Loucy (cell line): ENCODE measurements around the gene PRRX1.

ENCODE experiments used
- H2AFZ ChIP-seq: fragments of 200-600 bp; sonication (generic); 2 replicates; pipeline ENCODE4 v1.6.0; 2016; ENCODE audit warnings: antibody characterized with exemption, mild to moderate bottlenecking, low read length, moderate library complexity
- H3F3A ChIP-seq: fragments of 200-600 bp; 2 replicates; pipeline ENCODE4 v1.6.0; 2016; ENCODE audit warnings: antibody characterized with exemption, low read depth, mild to moderate bottlenecking
- H3K27me3 ChIP-seq: fragments of 200-600 bp; sonication (generic); 2 replicates; pipeline ENCODE4 v1.6.1; 2014; ENCODE audit warnings: low read length, mild to moderate bottlenecking; ENCODE audit not compliant: insufficient read depth, poor library complexity, severe bottlenecking
- H3K36me3 ChIP-seq: fragments of 200-600 bp; sonication (generic); 2 replicates; pipeline ENCODE4 v1.6.1; 2016; ENCODE audit warnings: low read length; ENCODE audit not compliant: insufficient read depth
- H3K4me1 ChIP-seq: fragments of 200-600 bp; sonication (generic); 2 replicates; pipeline ENCODE4 v1.5.1; 2014; ENCODE audit warnings: low read length, mild to moderate bottlenecking; ENCODE audit not compliant: insufficient read depth, poor library complexity, severe bottlenecking
- H3K4me2 ChIP-seq: fragments of 200-600 bp; sonication (generic); 2 replicates; pipeline ENCODE4 v1.6.0; 2014; ENCODE audit warnings: antibody characterized with exemption, low read length, low read depth, mild to moderate bottlenecking; ENCODE audit not compliant: poor library complexity, severe bottlenecking
- H3K4me3 ChIP-seq: fragments of 200-600 bp; sonication (generic); 2 replicates; pipeline ENCODE4 v1.5.1; 2014; ENCODE audit warnings: low read length, mild to moderate bottlenecking, mixed read lengths; ENCODE audit not compliant: poor library complexity, severe bottlenecking
- H3K79me2 ChIP-seq: fragments of 200-600 bp; sonication (generic); 2 replicates; pipeline ENCODE4 v1.6.1; 2014; ENCODE audit warnings: low read length; ENCODE audit not compliant: insufficient read depth
- H3K9ac ChIP-seq: fragments of 200-600 bp; sonication (generic); 2 replicates; pipeline ENCODE4 v1.6.0; 2014; ENCODE audit warnings: mild to moderate bottlenecking, low read depth, low read length, moderate library complexity; ENCODE audit not compliant: poor library complexity, severe bottlenecking
- H3K9me2 ChIP-seq: fragments of 200-600 bp; sonication (generic); replicated peaks from 2 replicates; pipeline ENCODE4 v1.6.1; 2016; ENCODE audit warnings: low read depth, low read length, mixed read lengths
- H3K9me3 ChIP-seq: fragments of 200-600 bp; sonication (generic); 2 replicates; pipeline ENCODE4 v1.6.1; 2014; ENCODE audit warnings: mild to moderate bottlenecking, antibody characterized with exemption, low read length, low read depth; ENCODE audit not compliant: insufficient read depth
- H4K20me1 ChIP-seq: fragments of 200-600 bp; sonication (generic); 2 replicates; pipeline ENCODE4 v1.6.0; 2014; ENCODE audit warnings: antibody characterized with exemption, low read length, mild to moderate bottlenecking; ENCODE audit not compliant: insufficient read depth, poor library complexity, severe bottlenecking
- CTCF ChIP-seq: fragments of 200-600 bp; sonication (generic); conservative IDR thresholded peaks from 2 replicates; pipeline ENCODE4 v1.5.1; 2014; ENCODE audit warnings: mild to moderate bottlenecking, antibody characterized with exemption, low read length
- EZH2phosphoT487 ChIP-seq: fragments of 200-600 bp; IDR thresholded peaks from 2 replicates; pipeline ENCODE4 v1.6.1; 2018; ENCODE audit warnings: antibody characterized with exemption, mild to moderate bottlenecking, moderate library complexity, borderline replicate concordance

PRRX1 gene

GRCh38 chr1:170668209-170669106, 4.5 kb downstream of the PRRX1 start:
- no peaks in the 10 kb centered on the region for H3K9me3 ChIP-seq
- no peaks in the 10 kb centered on the region for H3K9me2 ChIP-seq
- no peaks in the 10 kb centered on the region for H3K27me3 ChIP-seq
- no peaks in the 10 kb centered on the region for H3K4me1 ChIP-seq
- no peak overlapping the region for H3K4me2 ChIP-seq
- TF ChIP-seq EZH2phosphoT487 (no peak), CTCF (no peak)
- H4K20me1 ChIP-seq, result no peaks in the 10 kb centered on the region
- H3K36me3 ChIP-seq, result no peaks in the 10 kb centered on the region
- H2AFZ ChIP-seq, result no peak overlapping the region
- no peak overlapping the region for H3K4me3 ChIP-seq
- H3F3A ChIP-seq, result no peaks in the 10 kb centered on the region
- no peak overlapping the region for H3K9ac ChIP-seq
- no peaks in the 10 kb centered on the region for H3K79me2 ChIP-seq

DNA sequence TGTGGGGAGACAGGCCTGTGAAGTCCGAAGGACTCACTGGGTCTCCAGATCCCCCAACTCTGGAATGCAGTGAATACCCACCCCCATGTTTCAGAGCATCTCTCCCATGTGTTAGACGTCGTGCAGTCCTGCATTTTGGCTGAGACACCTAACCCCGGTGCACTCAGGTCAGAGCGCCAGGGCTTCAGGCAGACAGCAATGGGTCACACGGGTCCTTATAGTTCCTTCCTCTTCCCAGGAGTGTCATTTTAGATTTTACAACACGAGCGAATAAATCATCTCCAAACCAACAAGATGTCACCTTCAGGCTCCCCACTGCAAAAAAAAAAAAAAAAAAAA, 5.1 kb downstream of the PRRX1 start:
- no peaks in the 10 kb centered on the region for H3F3A ChIP-seq
- H3K79me2 ChIP-seq, result no peaks in the 10 kb centered on the region
- H3K36me3 ChIP-seq, result no peaks in the 10 kb centered on the region
- no peaks in the 10 kb centered on the region for H3K27me3 ChIP-seq
- no peak overlapping the region for H2AFZ ChIP-seq
- no peak overlapping the region for H3K4me3 ChIP-seq
- H3K9me2 ChIP-seq, result no peaks in the 10 kb centered on the region
- no peak overlapping the region for H3K9ac ChIP-seq
- H3K4me1 ChIP-seq, result no peaks in the 10 kb centered on the region
- H4K20me1 ChIP-seq, result no peaks in the 10 kb centered on the region
- TF ChIP-seq CTCF (no peak), EZH2phosphoT487 (no peak)
- no peak overlapping the region for H3K4me2 ChIP-seq
- H3K9me3 ChIP-seq, result no peaks in the 10 kb centered on the region

DNA sequence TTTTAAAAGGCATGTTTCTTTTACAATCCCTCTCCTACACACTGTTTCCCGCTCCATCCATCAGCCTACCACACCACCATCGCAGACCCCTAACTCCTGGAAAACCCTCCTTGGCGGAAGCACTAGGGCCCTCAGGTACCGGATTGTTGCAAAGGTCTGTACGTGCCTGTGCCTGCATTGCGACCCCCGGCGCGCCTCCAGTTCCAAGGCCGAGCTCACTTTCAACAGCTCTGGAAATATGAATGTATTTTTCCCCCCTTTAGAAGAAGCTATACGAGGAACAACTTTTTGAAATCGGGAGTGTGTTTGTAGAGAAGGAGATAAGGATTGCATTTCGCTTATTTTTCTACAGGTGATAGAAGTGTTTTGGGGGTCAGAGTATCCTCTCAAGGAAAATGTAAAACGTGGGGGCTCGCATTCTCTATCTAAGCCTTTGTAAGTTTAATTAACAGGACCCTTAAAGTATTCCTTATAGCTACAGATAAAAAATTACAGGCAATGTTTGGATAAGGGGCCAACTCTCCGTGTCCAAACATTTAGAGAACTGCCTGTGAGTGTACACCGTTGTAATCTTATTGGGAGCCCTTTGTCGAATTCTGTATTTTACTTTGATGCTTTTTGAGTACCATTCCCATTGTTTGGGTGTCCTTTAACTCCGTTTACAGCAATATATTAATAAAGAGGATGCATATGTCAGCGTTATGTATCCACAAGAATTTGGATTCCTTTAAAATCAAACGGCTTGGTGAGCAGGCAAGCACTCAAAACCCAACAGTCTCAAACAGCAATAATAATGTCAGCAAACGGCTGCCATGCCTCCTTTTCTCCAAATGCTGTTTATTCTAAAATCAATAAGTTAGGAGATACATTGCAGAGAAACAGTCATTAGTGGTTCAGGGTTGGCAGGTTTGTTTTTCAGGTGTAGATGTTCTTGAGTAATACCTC, 5.9 kb downstream of the PRRX1 start:
- H2AFZ ChIP-seq, result no peak overlapping the region
- no peaks in the 10 kb centered on the region for H3F3A ChIP-seq
- H3K36me3 ChIP-seq, result no peaks in the 10 kb centered on the region
- no peak overlapping the region for H3K4me2 ChIP-seq
- H3K79me2 ChIP-seq, result no peaks in the 10 kb centered on the region
- no peak overlapping the region for H3K4me3 ChIP-seq
- H3K4me1 ChIP-seq, result no peaks in the 10 kb centered on the region
- no peak for TF ChIP-seq EZH2phosphoT487
- no peak for TF ChIP-seq CTCF
- no peaks in the 10 kb centered on the region for H4K20me1 ChIP-seq
- H3K9ac ChIP-seq, result no peak overlapping the region
- H3K27me3 ChIP-seq, result no peaks in the 10 kb centered on the region
- no peaks in the 10 kb centered on the region for H3K9me2 ChIP-seq
- H3K9me3 ChIP-seq, result no peaks in the 10 kb centered on the region
